GOT3 (cell line): Measurements from ENCODE around the gene PPP1R37.

Experiments
- DNase-seq: peaks from one replicate; lab custom pipeline; 2025; ENCODE audit warnings: mixed read lengths; lab: John Stamatoyannopoulos, UW

Gene PPP1R37

DNA sequence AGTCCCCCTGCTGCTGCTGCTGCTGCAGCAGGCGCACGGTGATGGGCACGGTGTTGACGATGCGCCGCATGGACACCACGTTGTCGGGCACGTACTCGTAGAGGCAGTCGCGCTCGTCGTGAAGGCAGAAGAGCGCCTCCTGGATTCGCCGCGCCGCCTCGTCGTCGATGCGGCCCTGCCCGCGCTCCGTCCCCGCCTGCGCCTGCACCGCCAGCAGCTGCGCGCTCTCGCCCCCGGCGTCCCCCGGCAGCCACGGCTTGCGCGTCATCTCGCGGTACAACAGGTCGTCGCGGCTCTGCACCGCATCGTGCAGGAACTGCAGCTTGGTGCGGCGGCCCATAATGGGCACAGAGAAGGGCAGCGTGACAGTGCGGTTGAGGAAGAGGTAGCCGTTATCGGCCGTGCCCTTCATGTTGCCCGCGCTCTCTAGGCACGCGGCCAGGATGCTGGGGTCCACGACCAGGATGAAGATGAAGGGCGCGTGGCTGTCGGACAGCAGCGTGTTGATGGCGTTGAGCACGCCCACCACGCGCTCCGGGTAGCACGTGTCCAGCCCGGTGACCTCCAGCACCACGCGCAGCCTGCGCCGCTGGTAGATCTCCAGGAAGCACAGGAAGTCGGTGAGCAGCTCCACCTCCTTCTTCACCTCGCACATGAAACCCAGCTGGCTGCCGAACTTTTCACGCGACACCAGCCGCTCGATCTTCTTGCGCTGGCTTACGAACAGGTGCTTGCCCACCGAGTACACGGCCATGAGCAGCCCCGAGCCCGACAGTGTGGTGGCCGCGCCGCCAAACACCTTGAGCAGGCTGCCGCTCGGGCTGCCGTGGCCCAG lies 59.7 kb downstream of the PPP1R37 start:
- no peak for DNase-seq

DNA sequence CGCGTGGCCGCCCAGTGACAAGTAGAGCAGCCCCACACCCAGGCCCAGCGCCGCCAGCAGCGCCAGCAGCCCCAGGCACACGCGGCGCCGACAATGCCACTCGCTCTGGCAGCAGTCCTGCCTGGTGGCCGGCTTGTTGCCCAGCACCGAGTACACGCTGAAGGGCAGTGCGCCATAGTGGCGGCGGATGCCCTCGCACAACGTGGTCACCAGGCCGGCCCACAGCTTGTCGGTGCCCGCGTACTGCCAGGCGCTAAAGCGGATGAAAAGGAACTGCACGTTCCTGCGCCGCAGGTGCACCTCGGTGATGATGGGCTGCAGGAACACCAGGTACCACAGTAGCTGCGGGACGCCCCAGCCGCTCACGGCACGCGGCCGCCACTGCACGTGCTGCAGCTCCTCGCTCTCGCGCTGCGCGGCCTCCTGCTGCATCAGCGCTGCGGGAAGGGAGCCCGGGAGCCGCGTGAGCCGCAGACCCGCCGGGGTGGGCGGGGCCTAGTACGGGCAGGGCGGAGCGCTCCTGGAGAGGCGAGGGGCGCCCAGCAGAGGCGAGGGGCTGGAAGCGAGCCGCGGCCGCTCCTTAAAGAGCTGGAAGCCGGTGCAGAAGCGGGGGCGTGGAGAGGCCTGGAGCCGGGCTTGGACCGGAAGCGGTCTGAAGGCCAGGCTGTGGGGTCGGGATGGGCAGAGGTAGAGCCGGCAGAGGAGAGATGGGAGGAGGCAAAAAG lies 60.5 kb downstream of the PPP1R37 start:
- no peak for DNase-seq

DNA sequence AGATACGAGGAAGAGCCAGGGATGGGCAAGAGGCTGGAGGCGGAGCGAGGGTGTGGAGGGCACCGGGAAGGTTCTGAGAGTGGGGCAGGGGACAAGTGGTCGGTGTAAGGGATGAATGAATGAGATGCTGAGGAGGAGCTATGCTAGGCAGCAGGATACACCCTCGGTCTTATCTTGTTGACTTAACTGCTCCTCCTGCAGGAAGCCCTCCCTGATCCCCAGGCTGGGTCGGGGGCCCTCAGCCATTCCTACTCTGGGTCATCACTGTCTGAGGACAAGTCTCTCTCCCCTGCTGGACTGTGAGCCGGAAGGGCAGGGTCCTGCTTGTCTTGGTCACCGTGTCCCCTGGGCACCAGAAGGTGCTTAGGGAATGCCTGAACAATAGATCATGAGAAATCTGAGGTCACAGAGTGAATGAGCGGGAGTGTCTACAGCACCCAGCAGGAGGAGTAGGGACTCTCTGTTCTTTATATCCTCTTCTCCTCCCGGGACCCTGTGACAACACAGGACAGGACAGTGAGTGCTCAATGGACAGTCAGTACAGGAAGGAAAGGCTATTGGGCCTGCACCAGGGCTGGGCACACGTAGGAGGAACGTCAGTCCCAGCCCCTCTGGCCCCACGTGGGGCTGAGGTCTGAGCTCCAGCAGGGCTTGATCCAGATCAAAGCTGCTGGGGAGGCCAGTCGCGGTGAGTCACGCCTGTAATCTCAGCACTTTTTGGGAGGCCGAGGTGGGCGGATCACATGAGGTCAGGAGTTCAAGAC lies 61.3 kb downstream of the PPP1R37 start:
- DNase-seq = no peak

DNA sequence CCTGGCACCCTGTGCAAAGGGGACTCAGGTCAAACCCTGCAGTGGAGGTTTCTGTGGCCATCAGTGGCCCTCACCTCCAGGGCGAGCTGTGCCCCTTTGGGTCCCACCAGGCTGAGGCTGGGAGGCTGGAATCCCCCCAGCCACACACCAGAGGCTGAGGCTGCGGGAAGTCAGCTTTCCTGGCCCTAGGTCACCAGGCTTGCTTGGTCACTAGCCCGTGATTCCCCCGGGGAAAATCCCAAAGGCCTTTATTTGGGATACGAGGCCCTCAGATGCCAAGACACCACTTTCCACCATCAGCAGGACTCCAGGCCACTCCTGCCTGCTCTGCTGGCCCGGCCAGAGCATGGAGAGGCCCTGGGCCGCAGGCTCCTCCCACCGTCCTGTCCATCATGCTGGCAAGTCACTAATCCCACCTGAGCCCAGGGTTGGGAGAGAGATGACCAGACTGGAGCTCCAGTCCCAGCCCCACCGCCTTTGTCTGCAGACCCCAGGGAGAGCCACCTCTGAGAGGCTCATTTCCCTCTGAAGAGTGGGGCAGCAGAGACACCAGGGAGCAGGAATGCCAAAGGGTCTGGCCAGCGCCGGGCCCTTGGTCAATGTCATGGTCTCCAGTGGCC lies 63.1 kb downstream of the PPP1R37 start:
- no peak for DNase-seq

DNA sequence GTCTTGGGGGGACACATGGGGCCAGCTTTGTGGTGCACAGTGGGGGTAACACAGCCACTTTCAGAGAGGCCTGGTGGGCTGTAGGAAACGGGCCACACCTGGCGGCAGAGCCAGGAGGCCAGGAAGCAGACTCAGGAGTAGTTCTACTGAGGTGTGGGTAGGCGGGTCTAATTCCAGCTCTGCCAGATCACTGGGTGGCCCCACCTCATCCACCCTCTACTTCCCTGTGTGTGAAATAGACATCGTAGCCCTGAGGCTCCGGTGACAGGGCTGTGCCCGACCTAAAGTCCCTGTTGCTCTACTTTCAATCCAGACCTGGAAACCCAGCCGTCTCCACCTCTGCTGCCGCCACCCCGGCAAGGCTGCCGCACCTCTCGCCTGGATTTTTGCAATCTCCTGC lies 63.8 kb downstream of the PPP1R37 start:
- no peak for DNase-seq

DNA sequence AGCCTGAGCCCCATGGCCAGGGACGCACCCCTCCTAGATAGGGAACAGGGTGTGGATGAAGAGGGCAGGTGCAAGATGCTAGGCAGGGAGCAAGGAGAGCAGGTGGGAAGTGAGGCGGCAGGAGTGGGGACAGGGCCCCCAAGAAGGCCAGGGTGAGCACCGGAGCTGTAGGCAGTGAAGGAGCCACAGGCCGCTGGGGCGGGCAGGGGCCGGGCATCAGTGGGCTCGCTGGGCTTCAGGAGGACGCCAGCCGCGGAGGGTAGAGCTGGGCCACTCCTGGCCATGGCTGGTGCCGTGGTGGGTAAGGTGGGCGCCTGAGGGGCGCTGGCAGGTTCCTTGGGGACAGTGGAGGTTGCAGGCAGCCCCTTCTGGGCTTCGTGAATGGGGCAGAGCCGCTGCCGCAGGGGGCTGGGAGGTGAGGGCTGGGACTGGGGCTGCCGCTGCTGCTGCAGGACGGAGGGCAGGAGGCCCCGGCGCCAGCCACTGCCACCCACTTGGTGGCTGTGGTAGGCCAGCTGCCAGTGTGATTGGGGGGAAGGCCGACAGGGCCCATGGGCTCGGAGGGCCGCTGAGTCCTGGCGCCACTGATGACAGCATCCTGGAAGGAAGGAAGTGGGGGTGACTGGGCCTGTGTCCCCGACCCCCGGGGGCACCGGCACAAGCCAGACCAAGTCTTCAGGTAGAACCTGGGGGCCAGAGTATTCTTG lies 65.7 kb downstream of the PPP1R37 start:
- no peak for DNase-seq

DNA sequence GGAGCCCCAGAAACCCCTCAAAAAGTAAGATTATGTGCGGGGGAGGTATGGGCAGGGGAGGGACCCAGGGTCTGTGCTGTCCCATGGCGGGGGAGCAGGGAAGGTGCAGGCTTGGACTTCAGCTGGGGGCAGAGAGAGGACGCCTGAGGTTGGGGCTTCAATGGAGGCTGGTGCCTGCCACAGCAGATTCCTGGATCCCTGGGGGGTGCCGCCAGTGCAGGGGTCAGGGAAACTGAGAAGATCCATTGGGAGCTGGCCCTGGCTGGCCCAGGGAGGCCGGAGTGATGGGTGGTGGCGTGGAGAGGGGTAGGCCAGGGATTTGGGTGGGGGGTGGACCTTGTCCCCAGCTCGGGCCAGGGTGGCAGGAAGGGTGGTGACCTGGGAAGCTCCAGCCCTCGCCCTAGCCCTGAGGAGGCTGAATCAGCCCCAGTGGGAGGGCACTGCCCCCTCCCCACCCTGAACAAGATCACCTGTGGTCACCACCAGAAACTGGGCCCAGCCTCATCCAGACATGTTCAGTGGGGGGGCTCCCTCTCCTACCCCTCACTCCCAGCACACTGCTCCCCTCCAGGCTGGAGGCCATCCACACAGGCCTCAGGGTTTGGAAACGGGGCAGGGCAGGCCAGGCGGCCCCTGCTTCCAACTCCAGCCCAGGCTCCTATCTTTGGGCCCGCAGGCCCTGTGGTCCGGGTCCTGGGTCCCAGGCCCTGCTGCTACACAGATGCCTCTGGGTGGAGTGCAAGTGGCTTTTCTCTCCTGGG lies 66.4 kb downstream of the PPP1R37 start:
- DNase-seq = no peak

DNA sequence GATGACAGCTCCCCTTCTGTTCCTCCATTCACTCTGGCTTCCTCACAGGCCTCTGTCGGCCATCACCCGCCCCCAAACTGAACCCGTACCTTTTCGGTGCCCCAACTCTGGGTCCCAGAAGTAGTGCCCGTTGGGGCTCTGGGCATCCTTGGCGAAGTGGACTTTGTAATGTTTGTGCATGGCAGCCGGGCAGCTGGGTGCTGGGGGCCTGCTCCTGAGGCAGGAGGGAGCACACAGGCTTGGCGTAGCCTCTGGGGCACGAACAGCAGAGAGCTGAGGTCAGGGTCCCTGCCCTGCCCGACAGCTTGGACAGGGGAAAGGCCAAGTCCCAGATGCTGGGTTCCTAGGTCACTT lies 67.0 kb downstream of the PPP1R37 start:
- DNase-seq = no peak

DNA sequence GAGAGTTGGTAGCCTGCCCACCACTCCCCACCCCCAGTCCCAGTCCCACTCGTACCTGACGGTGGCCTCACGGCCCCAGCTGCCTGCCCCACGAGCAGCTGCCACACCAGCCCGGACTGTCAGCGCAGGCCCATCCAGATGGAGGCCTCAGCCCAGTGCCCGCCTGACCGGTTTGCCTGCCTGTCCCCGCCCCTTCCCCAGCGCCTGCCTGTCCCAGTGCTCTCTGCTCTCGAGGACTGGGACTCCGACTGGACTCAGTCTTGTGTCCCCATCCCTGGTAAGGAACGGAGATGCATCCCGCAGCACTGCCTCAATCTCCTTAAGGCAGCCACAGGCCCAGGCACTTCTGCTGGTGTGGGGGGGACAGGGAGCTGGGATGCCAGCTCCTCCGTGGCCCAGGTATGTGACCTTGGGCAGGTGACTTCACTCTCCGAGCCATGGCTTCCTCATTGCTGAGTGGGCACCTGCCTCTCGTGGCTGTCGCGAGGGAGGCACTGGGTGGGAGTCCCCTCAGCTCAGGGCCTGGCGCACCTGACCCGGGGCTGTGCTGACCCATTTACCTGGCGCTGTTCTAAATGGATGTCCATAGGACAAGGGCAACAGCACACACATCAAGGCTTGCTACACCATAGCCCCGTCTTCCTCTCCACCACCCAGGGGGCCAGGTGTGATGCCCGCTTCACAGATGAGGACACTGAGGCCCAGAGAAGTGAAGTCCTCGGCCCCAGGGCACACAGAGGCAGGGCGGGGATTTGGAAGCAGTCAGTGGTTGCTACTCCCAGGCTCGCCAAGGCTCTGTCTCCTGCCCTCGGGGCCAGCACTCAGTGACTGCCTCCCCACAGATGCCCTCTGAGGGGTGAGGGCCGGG lies 68.1 kb downstream of the PPP1R37 start, which contains the start of gene NKPD1:
NKPD1 (minus strand) TSS at position 113 of the 868 bp plus-strand sequence. CDS start 832 bp downstream, outside the sequence.
- no peak for DNase-seq

DNA sequence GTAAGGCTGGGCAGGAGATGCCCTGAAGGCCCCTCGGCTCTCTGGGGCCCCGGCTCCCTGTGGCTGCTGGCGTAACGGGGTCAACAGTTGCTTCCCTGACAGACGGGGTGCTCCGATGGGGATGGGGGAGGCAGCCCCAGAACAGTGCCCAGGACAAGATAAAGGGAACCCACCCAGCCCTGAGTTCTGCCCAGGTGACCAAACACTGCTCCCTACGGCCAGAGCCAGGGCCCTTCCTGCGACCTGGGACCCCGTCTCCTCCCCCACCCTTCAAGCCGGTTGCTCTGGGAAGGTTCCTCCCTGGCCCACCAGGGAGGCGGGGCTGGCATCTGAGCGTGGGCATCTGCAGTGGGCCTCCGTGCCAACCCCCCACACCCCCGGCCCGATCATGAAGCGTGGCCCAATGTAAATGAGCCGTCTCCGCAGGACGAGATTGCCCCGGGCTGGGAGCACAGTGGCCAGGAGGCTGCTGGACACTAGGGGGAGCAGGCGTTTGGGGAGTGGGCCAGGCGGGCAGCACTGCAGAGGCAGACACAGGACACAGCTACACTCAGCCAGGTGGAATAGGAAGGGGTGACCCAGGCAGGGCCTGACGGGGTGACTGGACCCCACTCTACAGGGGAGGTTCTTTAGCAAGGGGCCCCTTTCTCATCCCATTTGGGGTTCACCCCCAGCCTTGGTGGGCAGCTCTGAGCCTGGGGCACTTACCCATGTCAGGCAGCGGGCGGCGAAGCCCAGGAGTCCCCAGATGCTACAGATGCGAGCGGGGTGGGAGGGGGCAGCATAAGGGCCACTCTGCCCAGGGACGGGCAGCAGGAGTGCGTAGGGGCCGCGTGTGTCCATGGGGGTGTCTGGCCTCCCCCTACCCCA lies 69.0 kb downstream of the PPP1R37 start:
- DNase-seq = no peak

DNA sequence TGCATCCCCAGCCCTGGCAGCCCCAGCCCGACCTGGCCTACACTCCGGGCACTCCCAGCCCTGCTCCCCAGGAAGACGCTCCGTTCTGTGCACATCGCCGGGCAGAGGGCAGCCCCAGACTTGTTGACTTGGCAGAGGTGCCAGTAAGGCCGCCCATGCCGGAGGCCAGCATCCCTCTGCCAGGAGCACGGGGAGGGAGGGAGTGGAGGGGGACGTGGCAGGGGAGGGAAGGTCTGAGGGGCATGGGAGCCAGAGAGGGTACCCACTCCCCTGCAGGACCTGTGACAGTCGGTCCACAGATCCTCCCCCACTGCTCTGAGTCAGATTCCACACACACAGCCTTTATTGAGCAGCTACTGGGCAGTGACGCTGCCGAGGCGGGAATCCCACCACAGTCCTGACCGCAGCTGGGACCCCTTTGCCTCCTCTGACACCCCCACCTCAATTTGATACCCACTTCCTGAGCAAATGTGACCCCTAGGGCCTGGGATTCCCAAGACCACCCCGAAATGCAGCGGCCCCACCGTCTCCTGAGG lies 69.7 kb downstream of the PPP1R37 start:
- no peak for DNase-seq

DNA sequence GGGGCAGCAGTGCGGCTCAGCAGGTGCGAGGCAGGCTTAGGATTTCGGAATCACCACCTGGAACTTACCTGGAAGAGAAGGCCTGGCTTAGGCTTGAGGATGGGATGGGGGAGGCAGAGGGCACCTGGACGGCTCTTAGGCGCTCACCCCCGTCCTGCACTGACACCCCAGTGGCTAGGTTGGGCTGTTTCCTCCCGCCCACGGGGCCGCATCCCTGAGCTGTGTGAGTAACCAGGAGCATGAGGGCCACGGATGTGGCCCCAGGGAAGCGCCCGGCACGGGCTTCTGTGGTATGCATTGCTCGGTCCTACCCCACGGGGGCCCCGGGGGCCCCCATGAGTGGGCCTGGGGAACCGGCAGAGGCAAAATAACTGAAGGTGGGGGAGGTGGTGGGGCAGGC lies 70.2 kb downstream of the PPP1R37 start:
- no peak for DNase-seq

DNA sequence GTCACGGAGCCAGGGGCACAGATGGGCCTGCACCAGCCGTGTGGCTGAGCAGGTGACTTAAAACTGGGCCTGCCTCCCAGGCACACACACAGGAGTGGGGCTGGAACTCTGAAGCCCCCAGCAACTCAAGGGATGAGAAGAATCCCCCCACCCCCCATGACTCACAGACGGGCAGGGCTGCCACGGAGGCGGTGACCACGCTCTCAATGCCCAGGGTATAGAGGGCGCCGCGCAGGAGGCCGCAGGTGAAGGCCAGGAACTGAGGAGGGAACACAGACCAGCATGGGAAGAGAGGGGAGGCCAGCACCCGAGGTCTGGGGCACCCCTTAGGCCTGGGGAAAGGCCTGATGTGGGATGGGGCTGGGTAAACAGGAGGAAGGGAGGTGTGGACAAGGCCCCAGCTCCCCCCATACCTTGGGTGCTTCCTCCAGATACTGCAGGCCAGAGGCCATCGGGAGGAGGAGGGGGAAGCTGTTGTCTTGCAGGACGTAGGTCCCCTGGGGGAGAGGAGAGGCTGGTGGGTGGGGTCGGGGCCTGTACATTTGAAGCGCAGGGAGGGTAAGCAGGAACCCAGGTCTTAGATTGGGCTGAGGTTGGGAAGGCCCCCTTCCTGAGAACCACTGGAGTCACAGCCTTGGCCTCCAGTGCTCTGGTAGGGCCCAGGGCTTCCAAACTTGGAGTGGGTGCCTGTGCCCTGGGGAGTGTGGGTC lies 70.9 kb downstream of the PPP1R37 start:
- no peak for DNase-seq

DNA sequence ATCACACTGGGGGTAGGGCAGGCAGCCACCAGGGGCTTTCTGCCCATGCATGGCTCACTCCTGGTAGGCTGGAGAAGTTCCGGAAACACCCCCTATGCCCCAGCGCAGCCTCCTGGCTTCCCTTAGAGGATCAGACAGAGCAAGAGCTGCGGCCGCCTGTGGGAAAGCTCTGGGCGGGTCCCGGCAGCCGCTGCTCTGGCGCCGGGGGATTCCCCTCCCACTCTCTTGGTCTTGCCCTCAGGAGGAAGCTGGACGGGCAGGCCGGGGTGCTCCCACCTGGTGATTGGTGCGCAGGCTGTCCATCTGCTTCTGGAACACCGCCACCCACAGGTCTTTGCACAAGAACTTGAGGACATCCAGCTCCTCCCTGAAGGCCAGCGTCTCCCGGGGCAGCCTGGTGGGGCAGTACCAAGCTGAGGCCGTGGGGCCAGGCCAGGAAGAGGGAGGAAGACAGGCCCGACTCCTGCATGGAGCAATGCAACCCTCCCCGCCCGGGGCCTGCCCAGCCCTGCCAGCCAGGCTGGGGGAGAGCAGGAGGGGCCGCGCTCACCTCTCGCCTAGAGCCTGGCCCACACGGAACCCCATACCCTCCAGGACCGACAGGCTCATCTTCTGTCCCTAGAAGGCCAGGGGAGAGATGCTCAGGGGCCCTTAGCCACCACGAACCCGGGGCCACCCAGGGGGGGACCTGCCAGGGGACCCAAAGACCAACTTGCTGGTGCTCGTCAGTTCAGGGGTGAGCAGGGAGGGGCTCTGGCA lies 71.8 kb downstream of the PPP1R37 start:
- no peak for DNase-seq

DNA sequence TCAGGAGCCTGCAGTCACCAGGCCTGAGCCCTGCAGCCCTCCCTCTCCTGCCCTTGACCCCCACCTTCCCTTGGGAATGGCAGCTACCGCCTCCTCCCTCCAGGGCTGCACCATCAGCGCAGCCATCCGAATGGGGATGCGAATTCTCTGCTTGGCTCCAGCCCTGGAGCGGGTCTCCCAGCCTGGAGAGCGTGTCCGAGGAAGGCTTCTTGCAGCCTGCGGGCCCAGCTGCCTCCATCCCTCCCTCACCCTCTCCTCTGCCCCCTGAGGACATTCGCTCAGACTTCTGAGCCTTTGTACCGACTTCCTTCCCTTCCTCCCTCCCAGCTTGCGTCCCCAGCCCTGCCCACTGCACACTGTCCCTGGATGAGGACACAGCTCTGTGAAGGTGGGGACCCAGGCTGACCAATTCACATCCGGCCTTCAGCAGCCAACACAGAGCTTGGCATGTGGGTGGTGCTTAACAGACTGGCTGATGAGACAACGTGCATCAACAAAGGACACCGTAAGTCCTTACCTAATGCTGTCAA lies 73.8 kb downstream of the PPP1R37 start:
- no peak for DNase-seq

DNA sequence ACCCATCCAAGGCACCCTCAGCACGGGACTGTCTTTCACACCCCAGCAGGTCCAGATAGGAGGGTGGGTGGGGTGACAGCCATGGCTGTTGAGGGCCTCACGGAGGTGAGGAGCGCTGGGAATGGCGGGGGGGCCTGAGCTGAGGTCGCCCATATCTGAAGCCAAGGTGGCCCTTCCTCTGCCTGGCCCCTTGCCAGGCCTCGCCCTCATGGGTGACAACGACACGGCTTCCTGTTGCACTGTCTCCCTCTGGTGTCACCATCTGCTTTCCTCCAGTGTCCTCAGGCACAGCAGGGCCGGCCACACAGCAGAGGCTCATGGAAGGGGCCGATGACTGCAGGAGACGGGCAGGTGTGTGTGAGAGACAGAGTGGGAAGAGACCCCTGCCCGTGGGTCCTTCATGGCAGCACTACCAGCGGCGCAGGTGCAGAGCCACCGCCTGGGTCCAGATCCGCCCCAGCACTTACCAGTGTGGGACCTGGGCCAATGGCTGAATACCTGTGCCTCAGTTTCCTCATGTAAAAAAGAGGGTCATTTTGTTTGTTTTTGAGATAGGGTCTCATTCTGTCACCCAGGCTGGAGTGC lies 75.9 kb downstream of the PPP1R37 start:
- DNase-seq = no peak
